Mesodermal cell (in vitro differentiated cells): ENCODE data around the gene TMEM237. TPM values are rescaled to one million over a fixed set of nuclear protein-coding genes. Genes with fewer than 3 reads are reported as not detected.
"Not testable (repeated sequence)": the region's sequence is repeated elsewhere in the genome, so short reads cannot be mapped to it uniquely, and the experiment has no call there.

Experiments used
- H3K27ac ChIP-seq: 2 replicates; pipeline ENCODE4 v1.7.0; 2013; ENCODE audit warnings: mild to moderate bottlenecking, low read depth, low read length, moderate library complexity; ENCODE audit not compliant: severe bottlenecking
- H3K36me3 ChIP-seq: 2 replicates; pipeline ENCODE4 v1.7.1; 2013; ENCODE audit warnings: mild to moderate bottlenecking, low read length, moderate library complexity; ENCODE audit not compliant: control insufficient read depth, insufficient read depth
- H3K4me1 ChIP-seq: one replicate; pipeline ENCODE4 v1.7.1; 2013; ENCODE audit warnings: mild to moderate bottlenecking, low read length; ENCODE audit not compliant: insufficient read depth, control insufficient read depth, poor library complexity, severe bottlenecking
- H3K4me3 ChIP-seq: 2 replicates; pipeline ENCODE4 v1.7.0; 2013; ENCODE audit warnings: low read length, control low read depth, mild to moderate bottlenecking; ENCODE audit not compliant: insufficient read depth, poor library complexity, severe bottlenecking; ENCODE audit errors: extremely low read depth
- H3K9me3 ChIP-seq: 2 replicates; pipeline ENCODE4 v1.7.1; 2013; ENCODE audit warnings: mild to moderate bottlenecking, low read length, moderate library complexity; ENCODE audit not compliant: control insufficient read depth
- WGBS, 2 experiments: methylation state at CpG; one replicate each; pipeline ENCODE4 v1.1.5; 2013; ENCODE audit warnings: missing lambda C conversion rate in 2 of 2; ENCODE audit not compliant: insufficient coverage in 2 of 2; 5-methylcytosine and 5-hydroxymethylcytosine counted together
- polyA plus RNA-seq, 2 experiments: library from polyadenylated mRNA; stranded (reverse); fragments of 50-300 nt; gene quantifications; one replicate each; pipeline ENCODE4 v1.2.3, GENCODE V29; 2013

The TMEM237 gene, protein sequence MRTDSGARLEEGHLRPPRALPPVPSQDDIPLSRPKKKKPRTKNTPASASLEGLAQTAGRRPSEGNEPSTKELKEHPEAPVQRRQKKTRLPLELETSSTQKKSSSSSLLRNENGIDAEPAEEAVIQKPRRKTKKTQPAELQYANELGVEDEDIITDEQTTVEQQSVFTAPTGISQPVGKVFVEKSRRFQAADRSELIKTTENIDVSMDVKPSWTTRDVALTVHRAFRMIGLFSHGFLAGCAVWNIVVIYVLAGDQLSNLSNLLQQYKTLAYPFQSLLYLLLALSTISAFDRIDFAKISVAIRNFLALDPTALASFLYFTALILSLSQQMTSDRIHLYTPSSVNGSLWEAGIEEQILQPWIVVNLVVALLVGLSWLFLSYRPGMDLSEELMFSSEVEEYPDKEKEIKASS
- 38.2 TPM for polyA plus RNA-seq (2013, experiment 1 of 2)
- 33.7 TPM for polyA plus RNA-seq (2013, experiment 2 of 2)

DNA sequence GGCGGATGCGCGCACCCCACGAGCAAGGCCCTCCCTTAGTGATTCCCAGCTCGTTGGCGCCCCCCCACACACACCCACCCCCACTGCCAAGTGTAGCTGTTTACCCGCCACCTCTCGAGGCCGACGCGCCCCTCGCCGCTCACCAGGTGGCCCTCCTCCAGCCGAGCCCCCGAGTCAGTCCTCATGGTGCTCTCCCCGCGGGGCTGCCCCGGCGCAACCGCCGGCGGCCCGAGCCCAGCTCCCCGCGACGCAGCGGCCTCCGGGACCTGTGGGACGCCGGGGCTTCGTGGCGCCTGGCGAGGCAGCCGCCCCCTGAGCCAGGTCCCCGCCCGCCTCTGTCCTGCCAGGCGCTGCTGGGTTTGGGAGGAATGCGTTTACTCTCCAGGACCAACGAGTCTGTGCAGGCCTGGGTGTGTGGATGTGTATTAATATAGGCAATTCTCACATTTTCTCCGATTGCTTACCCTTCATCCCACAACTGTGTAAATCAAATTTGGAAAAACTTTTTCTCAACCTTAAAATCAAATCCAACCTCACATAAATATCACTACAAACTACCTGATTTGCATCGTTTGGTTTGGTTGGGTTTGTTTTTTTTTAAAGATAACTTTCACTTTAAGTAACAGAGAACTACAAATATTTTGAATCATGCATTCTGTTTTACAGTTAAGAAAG lies at the start of gene TMEM237:
Gene TMEM237 (minus strand): TSS at position 288 of the 675 bp plus-strand sequence. CDS start 103 bp downstream, at position 185.
- no peaks in the 10 kb centered on the region for H3K4me1 ChIP-seq
- H3K9me3 ChIP-seq, result no peaks in the 10 kb centered on the region
- H3K4me3 ChIP-seq, result peak within 1 kb of the TSS; percentile 82
- H3K36me3 ChIP-seq, result peaks cover 8% of the 10 kb centered on the region
- peak within 1 kb of the TSS; percentile 93 for H3K27ac ChIP-seq
- 1 to 3% methylated on average over 7 to 25 of the region's 41 CpGs for WGBS, 2 experiments

DNA sequence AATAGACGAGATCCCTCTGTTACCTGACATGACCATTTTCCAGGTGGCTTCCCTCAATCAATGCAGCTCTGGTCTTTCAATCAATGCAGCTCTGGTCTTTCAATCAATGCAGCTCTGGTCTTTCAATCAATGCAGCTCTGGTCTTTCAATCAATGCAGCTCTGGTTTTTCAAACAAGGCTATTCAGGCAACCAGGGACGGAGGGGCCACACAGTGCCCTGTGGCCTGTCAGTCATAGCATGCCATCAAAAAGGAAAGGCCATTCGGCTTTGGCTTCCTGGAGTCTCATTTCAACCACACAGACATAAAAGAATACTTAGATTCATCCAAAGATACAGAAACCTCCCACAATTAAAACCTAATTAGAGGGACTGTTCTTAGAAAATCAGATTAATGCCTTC lies 41.9 kb upstream of the TMEM237 start:
- H3K4me3 ChIP-seq, result no peak overlapping the region
- no peaks in the 10 kb centered on the region for H3K36me3 ChIP-seq
- peaks cover 7% of the 10 kb centered on the region for H3K4me1 ChIP-seq
- H3K27ac ChIP-seq, result no peak overlapping the region
- H3K9me3 ChIP-seq, result no peaks in the 10 kb centered on the region
- WGBS, 2 experiments, result 66 to 83% methylated on average over 2 to 3 of the region's 3 CpGs

DNA sequence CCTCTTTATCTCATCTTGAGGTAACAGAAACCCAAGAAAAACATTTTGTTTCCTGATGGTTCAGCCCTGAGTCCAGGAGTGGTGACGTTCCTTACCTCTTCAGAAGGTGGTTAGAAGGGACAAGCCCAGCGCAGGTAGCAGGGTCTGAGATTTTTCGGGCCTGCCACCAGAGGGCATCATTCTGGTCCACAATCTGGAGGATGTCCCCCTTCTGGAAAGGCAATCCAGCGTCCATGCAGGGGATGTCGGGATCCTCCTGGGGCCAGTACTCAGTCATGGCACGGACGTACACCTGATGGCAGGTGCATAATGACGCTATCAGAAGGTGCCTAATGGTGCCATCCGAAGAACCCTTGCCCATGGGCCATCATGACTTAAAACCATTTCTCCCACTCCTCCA lies 37.4 kb upstream of the TMEM237 start:
- Histone ChIP-seq H3K4me3 (no peak overlapping the region), H3K9me3 (no peaks in the 10 kb centered on the region), H3K4me1 (peaks cover 7% of the 10 kb centered on the region), H3K27ac (no peak overlapping the region), H3K36me3 (no peaks in the 10 kb centered on the region)
- WGBS, 2 experiments, result 37 to 47% methylated on average over 7 to 9 of the region's 9 CpGs

DNA sequence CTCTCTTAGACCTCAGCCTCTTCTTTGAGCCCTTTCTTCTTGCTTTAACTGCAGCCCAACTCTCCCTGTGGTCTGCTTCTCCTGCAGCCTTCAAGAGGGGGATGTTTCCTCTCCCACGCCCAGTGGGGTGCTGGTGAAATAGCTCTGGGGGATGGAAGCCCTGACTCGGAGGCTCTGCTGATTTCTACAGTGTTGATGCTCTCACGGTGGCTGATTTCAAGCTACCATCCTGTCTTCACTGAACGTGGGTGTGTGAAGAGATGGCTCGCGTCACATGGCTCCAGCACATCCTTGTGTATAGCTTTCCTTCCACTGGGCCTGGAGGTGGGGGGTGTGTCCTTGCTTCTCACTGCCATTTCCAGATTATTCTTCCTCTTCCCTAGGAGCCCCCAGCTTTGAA lies 35.1 kb upstream of the TMEM237 start:
- Histone ChIP-seq H3K4me3 (no peak overlapping the region), H3K9me3 (no peaks in the 10 kb centered on the region), H3K4me1 (peaks cover 7% of the 10 kb centered on the region), H3K27ac (no peak overlapping the region), H3K36me3 (no peaks in the 10 kb centered on the region)
- 73 to 80% methylated on average over 1 to 5 of the region's 6 CpGs for WGBS, 2 experiments

DNA sequence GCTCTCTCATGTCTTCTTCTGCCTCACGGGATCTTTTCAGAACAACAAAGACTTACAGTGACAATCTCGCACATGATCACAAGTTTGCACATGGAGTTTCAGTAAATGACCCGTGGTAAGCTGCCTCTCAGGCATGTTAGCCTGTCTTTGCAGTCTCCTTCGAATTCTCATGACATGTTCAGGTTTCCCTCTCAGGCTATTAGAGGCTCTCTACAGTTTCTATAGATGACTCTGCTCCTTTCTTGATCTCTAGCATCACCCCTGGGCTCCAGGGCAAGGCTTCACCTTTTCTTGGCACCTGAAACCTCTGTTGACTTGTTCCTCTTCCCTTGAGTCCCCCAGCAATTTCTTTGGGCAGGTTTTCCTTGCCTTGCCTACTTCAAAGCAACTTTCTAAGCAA lies 32.2 kb upstream of the TMEM237 start:
- Histone ChIP-seq H3K27ac (no peak overlapping the region), H3K4me1 (no peaks in the 10 kb centered on the region), H3K9me3 (no peaks in the 10 kb centered on the region), H3K36me3 (no peaks in the 10 kb centered on the region), H3K4me3 (no peak overlapping the region)
- 94 to 95% methylated on average over 4 of the region's 4 CpGs for WGBS, 2 experiments

DNA sequence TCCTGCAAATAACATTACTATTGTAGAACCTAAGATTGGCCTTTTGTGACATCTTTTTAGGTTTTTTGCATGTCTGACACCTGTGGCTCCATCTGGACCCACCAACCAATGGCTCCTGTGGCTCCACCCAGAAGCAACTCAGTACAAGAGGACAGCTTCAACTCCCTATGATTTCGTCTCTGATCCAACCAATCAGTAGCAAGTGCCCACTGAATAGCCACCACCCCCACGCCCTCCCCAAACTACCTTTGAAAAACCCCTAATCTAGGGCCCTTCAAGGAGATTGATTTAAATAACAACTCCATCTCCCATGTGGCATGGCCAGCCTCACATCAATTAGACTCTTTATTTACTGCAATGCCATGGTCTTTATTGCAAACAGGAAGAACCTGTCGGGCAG lies 31.5 kb upstream of the TMEM237 start:
- no peak overlapping the region for H3K4me3 ChIP-seq
- H3K4me1 ChIP-seq, result no peaks in the 10 kb centered on the region
- WGBS, 2 experiments, result 83 to 94% methylated on average over 2 of the region's 3 CpGs

DNA sequence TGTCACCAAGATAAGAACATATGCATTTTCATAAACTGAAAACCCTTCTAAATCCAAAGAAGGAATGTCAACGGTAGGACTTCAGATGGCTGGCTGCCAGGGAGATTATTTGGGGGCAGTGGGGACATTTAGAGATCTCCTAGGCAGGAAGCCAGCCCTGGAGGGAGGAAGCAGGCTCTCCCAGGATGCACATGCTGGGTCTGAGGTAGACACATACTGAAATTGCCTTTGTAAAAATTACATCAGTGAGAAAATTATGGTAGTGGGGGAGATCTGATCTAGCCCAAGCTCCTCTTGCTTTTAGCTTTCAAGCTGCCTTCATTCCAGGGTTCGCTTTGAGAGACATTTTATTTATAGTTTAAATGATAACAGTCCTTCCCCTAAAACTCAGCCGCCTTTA lies 31.0 kb upstream of the TMEM237 start:
- H3K4me3 ChIP-seq, result no peak overlapping the region
- no peaks in the 10 kb centered on the region for H3K4me1 ChIP-seq
- H3K9me3 ChIP-seq, result no peaks in the 10 kb centered on the region
- no peak overlapping the region for H3K27ac ChIP-seq
- H3K36me3 ChIP-seq, result no peaks in the 10 kb centered on the region
- 80% methylated on average over 1 of the region's 3 CpGs; no CpG with 5 or more reads in 1 of the 2 experiments for WGBS, 2 experiments

More for the DNA sequence above, 31.5 kb upstream of the TMEM237 start:
- H3K27ac ChIP-seq, result no peak overlapping the region
- H3K36me3 ChIP-seq, result no peaks in the 10 kb centered on the region
- H3K9me3 ChIP-seq, result no peaks in the 10 kb centered on the region

DNA sequence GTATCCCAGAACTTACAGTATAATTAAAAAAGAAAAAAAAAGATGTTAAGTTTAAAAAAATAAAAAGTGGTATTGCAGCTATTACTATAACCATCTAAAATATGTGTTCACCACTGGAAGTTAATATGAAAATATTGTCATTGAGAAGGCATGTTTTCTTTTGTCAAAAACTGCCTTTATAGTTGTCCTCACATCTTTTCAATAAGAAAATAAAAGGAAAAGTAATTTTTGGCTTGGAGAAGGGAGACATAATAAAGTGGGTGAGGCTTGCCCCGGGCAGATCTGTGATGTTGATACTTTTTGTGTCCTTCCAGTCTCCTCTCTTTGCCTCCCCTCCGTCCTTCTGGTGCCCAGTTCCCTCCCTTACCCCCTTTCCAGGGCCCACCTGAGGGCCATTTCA lies 30.2 kb upstream of the TMEM237 start:
- Histone ChIP-seq H3K27ac (no peak overlapping the region), H3K36me3 (no peaks in the 10 kb centered on the region), H3K9me3 (no peaks in the 10 kb centered on the region), H3K4me1 (no peaks in the 10 kb centered on the region), H3K4me3 (no peak overlapping the region)
- 75% methylated on average over 1 of the region's 2 CpGs; no CpG with 5 or more reads in 1 of the 2 experiments for WGBS, 2 experiments

DNA sequence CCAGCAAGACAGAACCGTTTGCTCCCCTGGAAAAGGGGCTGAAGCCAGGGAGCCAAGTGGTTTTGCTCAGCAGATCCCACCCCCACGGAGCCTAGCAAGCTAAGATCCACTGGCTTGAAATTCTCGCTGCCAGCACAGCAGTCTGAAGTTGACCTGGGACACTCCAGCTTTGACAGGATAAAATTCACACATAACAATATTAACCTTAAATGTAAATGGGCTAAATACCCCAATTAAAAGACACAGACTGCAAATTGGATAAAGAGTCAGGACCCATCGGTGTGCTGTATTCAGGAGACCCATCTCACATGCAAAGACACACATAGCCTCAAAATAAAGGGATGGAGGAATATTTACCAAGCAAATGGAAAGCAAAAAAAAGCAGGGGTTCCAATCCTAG lies 27.9 kb upstream of the TMEM237 start:
- H3K4me3 ChIP-seq, result not testable (repeated sequence)

DNA sequence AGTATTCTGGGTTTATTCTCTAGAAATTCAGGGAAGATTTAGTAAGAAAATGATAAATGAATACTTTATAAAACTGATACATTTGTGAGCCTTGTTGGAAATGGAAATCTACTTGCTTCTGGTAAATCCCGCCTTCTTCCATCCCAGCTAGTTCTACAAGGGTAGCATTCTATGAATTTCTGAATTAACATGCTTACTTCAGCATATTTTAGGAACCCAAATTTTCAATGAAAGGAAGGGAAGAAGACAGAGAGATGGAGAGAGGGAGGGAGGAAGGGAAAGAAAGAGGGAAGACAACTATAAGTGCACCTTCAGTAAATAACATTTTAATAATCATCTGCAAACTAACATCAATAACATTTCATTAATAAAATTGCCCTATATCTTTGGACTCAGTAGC lies 26.6 kb upstream of the TMEM237 start:
- WGBS, 2 experiments, result no CpG with 5 or more reads among the region's 1 CpG
- Histone ChIP-seq H3K4me3 (no peak overlapping the region), H3K27ac (no peak overlapping the region), H3K36me3 (no peaks in the 10 kb centered on the region), H3K9me3 (no peaks in the 10 kb centered on the region), H3K4me1 (no peaks in the 10 kb centered on the region)

More for the DNA sequence above, 27.9 kb upstream of the TMEM237 start:
- WGBS, 2 experiments, result 36 to 50% methylated on average over 2 of the region's 4 CpGs
- not testable (repeated sequence) for H3K4me1 ChIP-seq, H3K36me3 ChIP-seq, H3K9me3 ChIP-seq, H3K27ac ChIP-seq
